ENCODE measurements around the gene TUBB2B.

Gene TUBB2B

GRCh38 chr6:3176562-3177355, 50.7 kb downstream of the TUBB2B start:
- TF ChIP-seq POLR2AphosphoS5 (IDR thresholded peaks at IDR 0.05; ENCODE audit: low read depth, low read length), result no peak
- peak; percentile 28; the same call in 1 of the 2 replicates for TF ChIP-seq SIN3A (IDR thresholded peaks at IDR 0.05; ENCODE audit: borderline replicate concordance, insufficient read depth, low read length)

DNA sequence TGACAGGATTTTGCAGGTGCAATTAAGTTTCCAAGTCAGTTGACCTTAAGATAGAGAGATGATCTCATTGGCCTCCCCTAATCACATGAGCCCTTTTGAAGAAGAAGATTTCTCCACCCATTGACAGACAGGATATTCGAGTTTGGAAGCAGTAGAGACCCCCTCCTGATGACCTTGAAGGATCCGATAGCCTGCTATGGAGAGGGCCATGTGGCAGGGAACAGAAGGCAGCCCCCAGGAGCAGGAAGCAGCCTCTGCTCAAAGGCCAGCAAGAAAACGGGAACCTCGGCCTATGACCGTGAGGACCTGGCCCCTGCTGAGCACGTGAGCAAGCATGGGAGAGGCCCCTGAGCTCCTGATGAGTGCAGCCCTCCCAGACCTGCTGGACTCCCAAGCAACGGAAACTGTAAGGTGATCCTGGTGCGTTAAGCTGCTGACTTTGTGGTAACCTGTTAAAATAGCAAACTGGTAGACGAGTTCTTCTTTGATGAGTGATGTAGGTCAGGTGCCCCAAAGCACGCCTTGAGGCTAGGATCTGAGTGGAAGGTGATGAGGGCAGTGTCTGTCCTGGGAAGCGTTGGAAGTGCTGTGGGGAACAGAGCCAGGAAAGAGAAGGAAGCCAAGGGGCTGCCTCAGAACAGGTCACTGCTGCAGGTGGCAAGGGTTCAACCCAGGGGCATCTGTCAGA, 51.6 kb downstream of the TUBB2B start:
- TF ChIP-seq POLR2AphosphoS5 (IDR thresholded peaks at IDR 0.05; ENCODE audit: low read depth, low read length), result no peak
- TF ChIP-seq TAF1 (IDR thresholded peaks at IDR 0.05; ENCODE audit: borderline replicate concordance, insufficient read depth, low read length), result no peak
- TF ChIP-seq FOXP2 (optimal IDR thresholded peaks at IDR 0.05; ENCODE audit: borderline replicate concordance, extremely low read depth, extremely low read length, insufficient read depth), result no peak
- no peak for TF ChIP-seq REST (IDR thresholded peaks at IDR 0.05; ENCODE audit: insufficient read depth in 1 of 2, low read depth in 2 of 2, low read length in 2 of 2)
- no peak for TF ChIP-seq SIN3A (IDR thresholded peaks at IDR 0.05; ENCODE audit: borderline replicate concordance, insufficient read depth, low read length)
